ENCODE results near the gene HACD4.

GRCh38 chr9:21001581-21001980 is 29.9 kb downstream of the HACD4 start:
- TF ChIP-seq CTCF (CRISPR knock-in tag; IDR thresholded peaks at IDR 0.05) = no peak
- TF ChIP-seq POLR2A (IDR thresholded peaks at IDR 0.05; ENCODE audit: insufficient read depth in 1 of 2, low read depth in 2 of 2, low read length in 2 of 2) = no peak
- no peak for TF ChIP-seq CERS6 (CRISPR knock-in tag; IDR thresholded peaks at IDR 0.05)
- TF ChIP-seq HIVEP1 (CRISPR knock-in tag; IDR thresholded peaks at IDR 0.05) = no peak
- TF ChIP-seq TAF15 (IDR thresholded peaks at IDR 0.05; ENCODE audit: low read depth, low read length, poor library complexity, severe bottlenecking) = no peak
